GM23338 (cell line): Measurements from ENCODE around the gene PRDM10.

Experiments
- REST ChIP-seq: IDR thresholded peaks from one replicate; pipeline ENCODE4 v1.6.1; 2018; ENCODE audit warnings: antibody characterized with exemption; ENCODE audit not compliant: unreplicated experiment
- STAT1 ChIP-seq: IDR thresholded peaks from one replicate; pipeline ENCODE4 v1.6.1; 2016; ENCODE audit warnings: antibody characterized with exemption; ENCODE audit not compliant: unreplicated experiment
- TF ChIP-seq, protein P1 (sequence below), 2 experiments: fragments of 200-600 bp in 1 of 2; sonication (generic) in 1 of 2; conservative IDR thresholded peaks; 2 replicates each; pipeline versions ENCODE4 v1.5.1 to v1.6.1; 2016 to 2017; ENCODE audit warnings: antibody characterized with exemption in 2 of 2, low read depth in 2 of 2, mild to moderate bottlenecking in 2 of 2, moderate library complexity in 1 of 2

GRCh38 chr11:129939510-129939909 lies 63.1 kb downstream of the PRDM10 start:
- TF ChIP-seq, protein P1, sequence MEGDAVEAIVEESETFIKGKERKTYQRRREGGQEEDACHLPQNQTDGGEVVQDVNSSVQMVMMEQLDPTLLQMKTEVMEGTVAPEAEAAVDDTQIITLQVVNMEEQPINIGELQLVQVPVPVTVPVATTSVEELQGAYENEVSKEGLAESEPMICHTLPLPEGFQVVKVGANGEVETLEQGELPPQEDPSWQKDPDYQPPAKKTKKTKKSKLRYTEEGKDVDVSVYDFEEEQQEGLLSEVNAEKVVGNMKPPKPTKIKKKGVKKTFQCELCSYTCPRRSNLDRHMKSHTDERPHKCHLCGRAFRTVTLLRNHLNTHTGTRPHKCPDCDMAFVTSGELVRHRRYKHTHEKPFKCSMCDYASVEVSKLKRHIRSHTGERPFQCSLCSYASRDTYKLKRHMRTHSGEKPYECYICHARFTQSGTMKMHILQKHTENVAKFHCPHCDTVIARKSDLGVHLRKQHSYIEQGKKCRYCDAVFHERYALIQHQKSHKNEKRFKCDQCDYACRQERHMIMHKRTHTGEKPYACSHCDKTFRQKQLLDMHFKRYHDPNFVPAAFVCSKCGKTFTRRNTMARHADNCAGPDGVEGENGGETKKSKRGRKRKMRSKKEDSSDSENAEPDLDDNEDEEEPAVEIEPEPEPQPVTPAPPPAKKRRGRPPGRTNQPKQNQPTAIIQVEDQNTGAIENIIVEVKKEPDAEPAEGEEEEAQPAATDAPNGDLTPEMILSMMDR (conservative IDR thresholded peaks at IDR 0.05; ENCODE audit: low read depth in 2 of 2): no peak
- no peak for TF ChIP-seq STAT1
- TF ChIP-seq REST: no peak
